Endometrial microvascular endothelial cells (primary cell): ENCODE measurements around the gene AADAC. TPM values are rescaled to one million over a fixed set of nuclear protein-coding genes. Genes with fewer than 3 reads are reported as not detected.
"Not testable (repeated sequence)": the region's sequence is repeated elsewhere in the genome, so short reads cannot be mapped to it uniquely, and the experiment has no call there.

Source experiments
- in situ Hi-C: cut with HindIII; loops from 2 replicates; pipeline ENCODE4 v1.10.0; 2017; ENCODE audit warnings: low sequenced_read_pairs, low pct_unique_long_range_greater_than_20kb; ENCODE audit errors: inconsistent ontology term
- total RNA-seq: library from RNA; depleted of rRNA; stranded (reverse); fragments of >200 nt; gene quantifications from one replicate; pipeline ENCODE4 v1.2.3, GENCODE V29; 2015; ENCODE audit errors: inconsistent ontology term

The AADAC gene
- total RNA-seq, 1 donor from 2014 or later, result 0.28 TPM

DNA sequence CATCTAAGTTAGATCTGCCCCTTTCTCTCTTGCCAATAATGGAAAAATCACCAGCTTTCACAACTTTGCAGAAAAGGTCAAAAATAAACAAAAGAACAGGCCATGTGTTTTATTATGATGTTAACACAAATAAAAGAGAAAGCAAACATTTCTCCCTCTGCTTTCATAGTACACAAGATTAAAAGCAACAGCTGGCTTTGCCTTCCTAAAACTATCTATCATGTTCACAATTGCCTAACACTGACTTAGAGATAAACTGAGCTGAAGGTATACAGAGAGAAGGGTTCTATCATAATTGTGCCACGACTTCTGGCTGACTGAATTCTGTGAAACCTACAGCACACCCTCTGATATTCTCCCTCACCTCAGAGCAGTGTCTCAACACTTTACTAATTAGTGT, 29.4 kb downstream of the AADAC start:
- in situ Hi-C loops, result no loop called here

- in situ Hi-C loops, result no loop called here
These were observed 31.5 kb downstream of the AADAC start for GRCh38 chr3:151845306-151845905.

GRCh38 chr3:151850065-151850464, 36.1 kb downstream of the AADAC start:
- in situ Hi-C loops, result not testable (repeated sequence)

GRCh38 chr3:151852074-151852811, 38.3 kb downstream of the AADAC start:
- in situ Hi-C loops, result no loop called here

DNA sequence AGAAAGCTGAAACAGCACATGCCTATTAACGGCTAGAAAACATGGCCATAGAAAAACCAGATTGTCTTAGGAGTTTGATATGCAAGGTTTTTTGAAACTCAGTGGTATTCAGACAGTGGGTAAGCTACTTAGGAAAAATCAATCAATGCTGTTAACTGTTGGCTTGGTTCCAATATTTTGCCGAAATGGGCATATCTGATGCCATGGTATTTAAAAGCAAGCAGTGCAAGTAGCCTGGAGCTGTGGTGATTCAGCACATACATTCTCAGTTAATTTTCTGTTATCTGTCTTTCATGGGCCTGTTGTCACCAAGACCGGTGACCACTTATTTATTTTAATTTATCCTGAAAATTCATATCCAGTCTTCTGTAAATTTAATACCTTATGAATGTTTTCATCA, 42.2 kb downstream of the AADAC start:
- in situ Hi-C loops, result no loop called here

- in situ Hi-C loops, result no loop called here
These were observed 42.7 kb downstream of the AADAC start for GRCh38 chr3:151856641-151857040.

DNA sequence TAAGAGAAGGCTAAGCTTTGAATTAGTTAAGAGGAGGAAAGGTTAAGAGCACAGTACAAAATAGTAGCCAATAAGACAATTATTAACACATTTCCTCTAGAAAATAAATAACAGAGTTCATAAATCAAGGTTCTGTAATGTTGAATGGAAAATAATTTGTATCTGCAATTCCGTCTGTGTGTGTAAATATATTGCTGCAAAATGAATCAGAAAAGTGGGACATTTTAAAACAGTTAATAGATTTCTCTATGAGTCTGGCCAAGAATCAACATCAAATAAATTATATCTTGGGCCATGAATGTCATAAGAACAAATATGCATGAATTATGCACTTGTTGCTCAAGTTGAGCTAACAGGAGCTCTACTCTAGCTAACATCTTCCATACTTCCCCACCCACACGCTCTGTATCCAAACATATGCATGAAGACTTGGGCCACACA, 45.3 kb downstream of the AADAC start:
- in situ Hi-C loops, result no loop called here

DNA sequence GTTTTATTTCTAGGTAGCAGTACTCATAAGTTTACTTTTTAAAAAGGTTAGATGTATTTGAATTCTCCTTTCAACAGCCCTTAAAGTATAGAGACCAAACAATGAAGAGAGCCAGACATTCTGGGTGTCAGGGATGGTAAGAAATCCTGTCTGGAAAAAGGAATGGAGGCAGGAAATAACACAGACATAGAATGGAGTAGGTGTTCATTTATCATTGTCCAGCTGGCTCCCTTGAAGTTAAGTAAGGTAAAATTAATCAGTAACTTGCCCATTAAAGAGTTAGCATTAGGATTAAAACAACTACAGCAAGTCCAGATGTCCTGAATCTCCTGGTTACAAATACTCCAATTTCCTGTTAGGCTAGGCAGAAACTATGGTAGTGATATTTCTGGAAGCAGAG, 46.0 kb downstream of the AADAC start:
- in situ Hi-C loops, result no loop called here

- in situ Hi-C loops, result no loop called here
These were observed 49.7 kb downstream of the AADAC start for GRCh38 chr3:151863611-151864010.

GRCh38 chr3:151864423-151865101, 50.6 kb downstream of the AADAC start:
- in situ Hi-C loops, result no loop called here

DNA sequence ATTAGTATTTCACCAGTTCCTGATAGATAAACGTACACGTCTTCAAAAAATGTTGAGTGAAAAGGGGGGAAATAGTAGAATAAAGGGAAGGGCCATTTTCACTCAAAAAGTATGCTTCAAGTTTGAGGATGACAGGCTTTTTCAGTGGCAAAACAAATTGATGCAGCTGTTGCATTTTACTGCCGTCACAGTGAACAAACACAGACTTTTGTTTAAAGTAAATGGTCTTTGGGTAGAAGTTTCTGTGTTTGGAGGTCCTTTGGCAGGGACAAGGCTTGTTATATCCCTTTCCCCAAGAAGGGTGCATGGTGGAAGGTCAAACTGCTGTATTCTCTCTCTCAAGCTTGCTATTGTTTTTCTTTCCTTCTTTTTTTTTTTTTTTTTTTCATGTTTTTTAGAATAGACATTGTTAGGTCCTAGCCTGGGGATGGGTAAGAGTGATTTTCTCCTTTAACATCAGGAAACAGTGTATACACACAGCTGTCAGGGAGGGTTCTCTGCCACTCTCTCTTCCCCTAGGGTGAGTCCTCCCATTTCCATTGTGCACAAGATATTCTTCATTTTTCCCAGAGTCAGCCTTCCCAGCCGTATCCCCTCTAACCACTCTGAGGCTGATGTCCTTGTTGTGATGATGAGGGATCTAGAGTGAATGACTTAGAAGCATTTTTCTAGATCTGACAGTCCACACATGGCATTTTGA, 52.9 kb downstream of the AADAC start:
- in situ Hi-C loops, result no loop called here

DNA sequence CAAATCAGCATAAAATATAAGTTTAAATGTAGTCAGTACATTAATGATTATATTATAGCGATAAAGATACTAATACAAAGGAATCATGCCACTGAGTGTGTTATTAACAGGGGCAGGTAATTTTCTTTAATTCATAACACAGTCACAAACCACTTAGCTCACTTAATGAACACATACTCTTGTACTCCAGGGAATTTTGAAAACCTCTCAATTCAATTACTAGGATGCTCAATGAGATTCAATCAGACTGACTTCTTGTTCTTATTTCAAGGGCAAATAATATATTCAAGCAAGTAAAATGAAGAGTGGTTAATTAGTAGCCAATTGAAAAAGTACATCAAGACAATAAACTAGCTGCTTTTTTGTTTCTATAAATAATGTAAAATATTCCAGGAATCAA, 53.8 kb downstream of the AADAC start:
- in situ Hi-C loops, result no loop called here

DNA sequence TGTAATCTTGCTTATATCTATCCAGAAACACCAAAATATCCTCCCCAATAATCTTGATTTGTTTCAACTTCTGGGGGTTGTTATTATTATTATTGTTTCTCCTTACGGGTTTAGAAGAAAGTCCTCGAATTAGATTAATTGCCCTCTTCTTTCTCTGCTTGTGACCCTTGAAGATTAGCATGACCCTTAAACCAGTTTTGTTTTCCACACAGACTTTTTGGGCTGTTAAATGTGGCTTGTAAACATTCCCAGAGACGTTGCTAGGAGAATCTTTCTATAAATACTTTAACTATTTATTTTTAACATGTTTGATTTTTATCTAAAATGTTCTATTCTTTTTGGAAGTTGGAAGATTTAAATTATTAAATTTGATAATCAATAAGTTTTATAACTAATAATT, 55.3 kb downstream of the AADAC start:
- in situ Hi-C loops, result no loop called here

DNA sequence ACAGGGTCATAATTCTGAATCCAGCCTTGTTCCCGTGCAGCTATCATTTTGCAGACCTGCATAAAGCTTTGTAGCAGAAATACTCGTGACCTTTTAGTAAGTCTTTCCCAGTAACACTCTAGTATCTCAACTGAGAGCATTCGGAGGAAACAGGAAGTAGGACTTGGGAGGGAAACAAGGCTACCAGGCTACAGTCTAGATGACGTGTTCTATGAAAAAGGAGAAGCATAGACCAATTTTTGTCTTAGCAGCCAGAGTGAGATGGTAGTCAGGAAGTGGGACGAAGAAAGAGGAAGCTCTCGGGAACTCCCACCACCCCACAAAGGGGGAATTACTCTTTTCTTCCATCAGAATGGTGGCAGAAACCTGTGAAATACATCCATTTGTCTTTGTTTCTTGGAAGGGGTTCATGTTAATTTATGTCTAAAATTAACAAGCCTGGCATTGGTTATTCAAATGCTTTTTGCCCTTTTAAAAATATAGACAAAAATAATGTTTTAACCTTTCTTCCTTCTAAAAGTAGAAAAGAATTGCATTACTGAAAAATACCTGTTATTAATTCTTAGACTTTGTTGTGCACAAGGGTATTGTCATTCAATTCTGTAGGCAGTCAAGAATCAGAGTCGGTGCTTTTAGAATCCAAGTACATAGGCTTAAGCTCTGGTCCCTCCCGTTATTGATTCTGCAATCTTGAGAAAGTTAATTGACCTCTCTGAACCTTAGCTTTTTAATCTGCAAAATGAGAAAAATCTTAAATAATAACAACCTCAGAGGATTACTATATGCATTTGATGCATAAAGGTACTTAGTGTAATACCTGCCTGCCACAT, 57.9 kb downstream of the AADAC start:
- in situ Hi-C loops, result no loop called here

DNA sequence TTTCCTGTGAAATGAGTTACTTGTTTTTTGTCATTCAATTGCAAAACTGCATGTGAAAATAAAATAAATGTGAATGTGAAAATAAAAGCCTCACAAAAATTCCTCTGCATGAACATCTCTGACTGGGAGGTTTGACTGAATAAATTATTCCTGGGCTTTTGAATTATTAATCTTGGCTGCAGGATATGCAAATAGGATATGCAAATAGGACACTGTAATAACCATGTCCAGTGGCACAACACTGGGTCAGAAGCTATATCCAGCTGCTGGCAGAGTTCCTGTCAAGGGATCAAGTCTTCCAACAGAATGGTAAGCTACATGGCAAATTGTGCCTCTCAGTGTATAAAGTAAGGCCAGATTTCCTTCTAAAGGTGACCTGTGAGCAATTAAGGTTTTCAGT, 59.5 kb downstream of the AADAC start, which contains the start of gene SUCNR1:
TSS of gene SUCNR1 (plus strand) at position 246 of the 400 bp plus-strand sequence. CDS start 6,250 bp downstream, outside the sequence.
- in situ Hi-C loops, result no loop called here

DNA sequence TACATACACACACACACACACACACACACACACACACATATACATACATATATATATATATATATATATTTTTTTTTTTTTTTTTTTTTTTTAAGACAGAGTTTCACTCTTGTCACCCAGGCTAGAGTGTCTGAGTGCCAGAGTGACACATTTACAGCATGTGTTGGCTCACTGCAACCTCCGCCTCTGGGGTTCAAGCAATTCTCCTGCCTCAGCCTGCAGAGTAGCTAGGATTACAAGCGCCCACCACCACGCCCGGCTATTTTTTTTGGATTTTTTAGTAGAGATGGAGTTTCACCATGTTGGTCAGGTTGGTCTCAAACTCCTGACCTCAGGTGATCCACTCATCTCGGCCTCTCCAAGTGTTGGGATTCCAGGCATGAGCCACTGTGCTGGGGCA, 60.2 kb downstream of the AADAC start:
- in situ Hi-C loops, result not testable (repeated sequence)

- in situ Hi-C loops, result no loop called here
These were observed 61.8 kb downstream of the AADAC start for GRCh38 chr3:151875759-151876158.

- in situ Hi-C loops, result no loop called here
These were observed 63.4 kb downstream of the AADAC start for GRCh38 chr3:151877269-151877668.
